ENCODE results near the gene MAST2. TPM values are rescaled to one million over a fixed set of nuclear protein-coding genes. Genes with fewer than 3 reads are reported as not detected.

Gene MAST2
- total RNA-seq, 1 experiment from 2014 or later = 77.0 TPM

DNA sequence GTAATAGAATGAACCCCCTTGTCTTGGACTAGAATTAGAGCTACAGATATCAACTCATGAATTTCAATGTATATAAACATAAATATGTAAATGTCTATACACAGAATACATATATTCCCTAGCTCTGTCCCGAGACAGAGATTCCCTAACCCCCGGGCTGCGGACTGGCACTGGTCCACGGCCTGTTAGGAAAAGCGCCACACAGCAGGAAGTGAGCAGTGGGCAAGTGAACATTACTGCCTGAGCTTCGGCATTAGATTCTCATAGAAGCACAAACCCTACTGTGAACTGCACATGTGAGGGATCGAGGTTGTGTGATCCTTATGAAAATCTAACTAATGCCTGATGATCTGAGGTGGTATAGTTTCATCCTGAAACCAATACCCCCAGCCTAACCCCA, 277.8 kb downstream of the MAST2 start:
- no TSS peak for BruUV-seq (replicated peaks)
- Histone ChIP-seq H3K27ac (ENCODE audit: low read length) (no peak overlapping the region), H3K9me3 (ENCODE audit: control insufficient read depth, insufficient read depth, low read depth, low read length) (no peaks in the 10 kb centered on the region), H3K4me3 (ENCODE audit: low read depth in 2 of 2, low read length in 2 of 2) (no peak overlapping the region), H3K4me1 (ENCODE audit: control insufficient read depth, insufficient read depth, low read length) (no peaks in the 10 kb centered on the region), H3K36me3 (ENCODE audit: control insufficient read depth, insufficient read depth, low read length) (peaks cover 7% of the 10 kb centered on the region; the same call in 1 of the 2 replicates), H3K27me3 (ENCODE audit: control insufficient read depth, insufficient read depth, low read length) (no peaks in the 10 kb centered on the region)
- DNase-seq (ENCODE audit: low read depth, low spot score) (no peak), ATAC-seq (no peak)
- POLR2A ChIA-PET = interaction anchor here (0.6 kb wide), 1 partner anchor 29 kb away, joined by 17 read pairs; no protein-coding TSS in a partner anchor
- in situ Hi-C loops (cut with HindIII; ENCODE audit: low pct_unique_long_range_greater_than_20kb, low sequenced_read_pairs) (no loop called here), intact Hi-C loops (cut with micrococcal nuclease; ENCODE audit: unreplicated experiment) (no loop called here)
- CTCF ChIA-PET = no interaction called here
- no peak for TF ChIP-seq TCF7L2 (IDR thresholded peaks at IDR 0.05; ENCODE audit: low read depth, low read length)
- TF ChIP-seq, protein P1, sequence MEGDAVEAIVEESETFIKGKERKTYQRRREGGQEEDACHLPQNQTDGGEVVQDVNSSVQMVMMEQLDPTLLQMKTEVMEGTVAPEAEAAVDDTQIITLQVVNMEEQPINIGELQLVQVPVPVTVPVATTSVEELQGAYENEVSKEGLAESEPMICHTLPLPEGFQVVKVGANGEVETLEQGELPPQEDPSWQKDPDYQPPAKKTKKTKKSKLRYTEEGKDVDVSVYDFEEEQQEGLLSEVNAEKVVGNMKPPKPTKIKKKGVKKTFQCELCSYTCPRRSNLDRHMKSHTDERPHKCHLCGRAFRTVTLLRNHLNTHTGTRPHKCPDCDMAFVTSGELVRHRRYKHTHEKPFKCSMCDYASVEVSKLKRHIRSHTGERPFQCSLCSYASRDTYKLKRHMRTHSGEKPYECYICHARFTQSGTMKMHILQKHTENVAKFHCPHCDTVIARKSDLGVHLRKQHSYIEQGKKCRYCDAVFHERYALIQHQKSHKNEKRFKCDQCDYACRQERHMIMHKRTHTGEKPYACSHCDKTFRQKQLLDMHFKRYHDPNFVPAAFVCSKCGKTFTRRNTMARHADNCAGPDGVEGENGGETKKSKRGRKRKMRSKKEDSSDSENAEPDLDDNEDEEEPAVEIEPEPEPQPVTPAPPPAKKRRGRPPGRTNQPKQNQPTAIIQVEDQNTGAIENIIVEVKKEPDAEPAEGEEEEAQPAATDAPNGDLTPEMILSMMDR (IDR thresholded peaks at IDR 0.05) = no peak
- no peak for TF ChIP-seq SIN3A (IDR thresholded peaks at IDR 0.05; ENCODE audit: borderline replicate concordance, insufficient read depth, low read depth, low read length)

DNA sequence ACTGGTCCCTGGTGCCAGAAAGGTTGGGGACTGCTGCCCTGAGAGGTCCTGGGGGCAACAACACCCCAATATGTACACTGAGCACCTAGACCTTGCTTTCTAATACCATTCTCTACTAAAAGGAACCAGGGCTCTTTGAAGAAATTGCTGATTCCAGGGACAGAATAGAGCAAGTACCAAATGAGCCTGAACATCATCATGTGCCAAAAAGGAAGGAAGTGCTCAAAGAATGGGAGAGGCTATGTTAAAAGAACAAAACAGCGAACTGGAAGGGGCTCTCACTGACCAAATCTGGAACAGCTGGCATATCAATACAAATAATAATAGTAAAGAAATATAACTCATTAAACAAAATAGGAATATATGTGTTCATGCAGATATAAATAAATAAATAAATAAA, 278.2 kb downstream of the MAST2 start:
- DNase-seq (ENCODE audit: low read depth, low spot score) (no peak), ATAC-seq (no peak)
- intact Hi-C loops (cut with micrococcal nuclease; ENCODE audit: unreplicated experiment) (no loop called here), in situ Hi-C loops (cut with HindIII; ENCODE audit: low pct_unique_long_range_greater_than_20kb, low sequenced_read_pairs) (no loop called here)
- no peak for TF ChIP-seq POLR2AphosphoS5 (IDR thresholded peaks at IDR 0.05; ENCODE audit: low read depth, low read length)
- TF ChIP-seq TCF7L2 (IDR thresholded peaks at IDR 0.05; ENCODE audit: low read depth, low read length) = no peak
- TF ChIP-seq, protein P1 (IDR thresholded peaks at IDR 0.05) = no peak
- TF ChIP-seq, protein P2, sequence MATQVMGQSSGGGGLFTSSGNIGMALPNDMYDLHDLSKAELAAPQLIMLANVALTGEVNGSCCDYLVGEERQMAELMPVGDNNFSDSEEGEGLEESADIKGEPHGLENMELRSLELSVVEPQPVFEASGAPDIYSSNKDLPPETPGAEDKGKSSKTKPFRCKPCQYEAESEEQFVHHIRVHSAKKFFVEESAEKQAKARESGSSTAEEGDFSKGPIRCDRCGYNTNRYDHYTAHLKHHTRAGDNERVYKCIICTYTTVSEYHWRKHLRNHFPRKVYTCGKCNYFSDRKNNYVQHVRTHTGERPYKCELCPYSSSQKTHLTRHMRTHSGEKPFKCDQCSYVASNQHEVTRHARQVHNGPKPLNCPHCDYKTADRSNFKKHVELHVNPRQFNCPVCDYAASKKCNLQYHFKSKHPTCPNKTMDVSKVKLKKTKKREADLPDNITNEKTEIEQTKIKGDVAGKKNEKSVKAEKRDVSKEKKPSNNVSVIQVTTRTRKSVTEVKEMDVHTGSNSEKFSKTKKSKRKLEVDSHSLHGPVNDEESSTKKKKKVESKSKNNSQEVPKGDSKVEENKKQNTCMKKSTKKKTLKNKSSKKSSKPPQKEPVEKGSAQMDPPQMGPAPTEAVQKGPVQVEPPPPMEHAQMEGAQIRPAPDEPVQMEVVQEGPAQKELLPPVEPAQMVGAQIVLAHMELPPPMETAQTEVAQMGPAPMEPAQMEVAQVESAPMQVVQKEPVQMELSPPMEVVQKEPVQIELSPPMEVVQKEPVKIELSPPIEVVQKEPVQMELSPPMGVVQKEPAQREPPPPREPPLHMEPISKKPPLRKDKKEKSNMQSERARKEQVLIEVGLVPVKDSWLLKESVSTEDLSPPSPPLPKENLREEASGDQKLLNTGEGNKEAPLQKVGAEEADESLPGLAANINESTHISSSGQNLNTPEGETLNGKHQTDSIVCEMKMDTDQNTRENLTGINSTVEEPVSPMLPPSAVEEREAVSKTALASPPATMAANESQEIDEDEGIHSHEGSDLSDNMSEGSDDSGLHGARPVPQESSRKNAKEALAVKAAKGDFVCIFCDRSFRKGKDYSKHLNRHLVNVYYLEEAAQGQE (IDR thresholded peaks at IDR 0.05; ENCODE audit: insufficient read depth in 1 of 2, low read depth in 2 of 2, low read length in 1 of 2) = no peak
- no peak for TF ChIP-seq SIN3A (IDR thresholded peaks at IDR 0.05; ENCODE audit: borderline replicate concordance, insufficient read depth, low read depth, low read length)
- no peaks in the 10 kb centered on the region for H3K4me1 ChIP-seq (ENCODE audit: control insufficient read depth, insufficient read depth, low read length)
- no peaks in the 10 kb centered on the region for H3K9me3 ChIP-seq (ENCODE audit: control insufficient read depth, insufficient read depth, low read depth, low read length)
- CTCF ChIA-PET = no interaction called here
- peaks cover 4% of the 10 kb centered on the region; the same call in 1 of the 2 replicates for H3K36me3 ChIP-seq (ENCODE audit: control insufficient read depth, insufficient read depth, low read length)
- POLR2A ChIA-PET = no interaction called here
- no peak overlapping the region for H3K4me3 ChIP-seq (ENCODE audit: low read depth in 2 of 2, low read length in 2 of 2)
- BruUV-seq (replicated peaks) = no TSS peak
- no peaks in the 10 kb centered on the region for H3K27me3 ChIP-seq (ENCODE audit: control insufficient read depth, insufficient read depth, low read length)
- H3K27ac ChIP-seq (ENCODE audit: low read length) = no peak overlapping the region
